ENCODE measurements around the gene KLHL24.
A peak's percentile ranks its signal among the peaks of the same experiment; 100 is the strongest.
"Not testable (repeated sequence)": the region's sequence is repeated elsewhere in the genome, so short reads cannot be mapped to it uniquely, and the experiment has no call there.

The KLHL24 gene

DNA sequence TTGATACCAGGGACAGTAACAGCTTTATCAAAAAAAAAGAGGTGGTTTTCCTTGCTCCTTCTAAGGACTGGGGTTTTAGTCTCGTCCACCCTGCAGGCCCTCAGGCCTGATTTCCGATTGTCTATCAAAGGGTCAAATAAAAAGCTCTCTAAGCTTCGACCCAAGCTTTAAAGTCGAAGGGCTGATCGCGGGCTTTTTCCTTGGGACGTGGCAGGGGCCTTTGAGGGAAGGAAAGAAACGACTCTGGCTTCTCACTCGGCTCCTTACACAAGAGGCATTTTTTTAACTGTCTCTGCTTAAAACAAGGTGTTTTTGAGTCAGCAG lies 354 bp upstream of the KLHL24 start:
- H3K27ac ChIP-seq (ENCODE audit: insufficient read depth in 1 of 2, low read depth in 1 of 2, low read length in 2 of 2, poor library complexity in 1 of 2, severe bottlenecking in 2 of 2), result peak overlapping the region; percentile 88 to 93
- H3K27me3 ChIP-seq (replicated peaks in 2 of 5; ENCODE audit: control insufficient read depth in 4 of 5, insufficient read depth in 5 of 5, low read length in 4 of 5), result no peaks in the 10 kb centered on the region
- no peak for DNase-seq
- H3K4me3 ChIP-seq (ENCODE audit: control insufficient read depth in 1 of 7, extremely low read depth in 1 of 7, insufficient read depth in 4 of 7, low read depth in 2 of 7, low read length in 6 of 7), result peak overlapping the region; percentile 76 to 96 (median 92)
- ChIA-PET CTCF (interaction anchor here (0.7 to 2.7 kb wide), 8 partner anchors 9 to 96 kb away, joined by 3 to 13 read pairs (median 4); no protein-coding TSS in a partner anchor), POLR2A (interaction anchor here (0.7 to 2.5 kb wide), 6 partner anchors 21 to 171 kb away, joined by 3 to 10 read pairs (median 4); partner anchors contain the start of gene KLHL6)
- no peaks in the 10 kb centered on the region for H3K36me3 ChIP-seq (ENCODE audit: control insufficient read depth in 4 of 4, insufficient read depth in 4 of 4, low read length in 3 of 4)
- H3K4me1 ChIP-seq (ENCODE audit: control extremely low read depth in 1 of 4, control insufficient read depth in 4 of 4, insufficient read depth in 4 of 4, low read length in 3 of 4), result peaks cover 15 to 23% (median 20%) of the 10 kb centered on the region in 4 experiments
- H3K9me3 ChIP-seq (ENCODE audit: control extremely low read depth in 1 of 5, control insufficient read depth in 4 of 5, insufficient read depth in 2 of 5, low read depth in 1 of 5, low read length in 4 of 5), result no peaks in the 10 kb centered on the region
- 0% methylated on average over 7 of the region's 9 CpGs for WGBS (ENCODE audit: insufficient coverage)

DNA sequence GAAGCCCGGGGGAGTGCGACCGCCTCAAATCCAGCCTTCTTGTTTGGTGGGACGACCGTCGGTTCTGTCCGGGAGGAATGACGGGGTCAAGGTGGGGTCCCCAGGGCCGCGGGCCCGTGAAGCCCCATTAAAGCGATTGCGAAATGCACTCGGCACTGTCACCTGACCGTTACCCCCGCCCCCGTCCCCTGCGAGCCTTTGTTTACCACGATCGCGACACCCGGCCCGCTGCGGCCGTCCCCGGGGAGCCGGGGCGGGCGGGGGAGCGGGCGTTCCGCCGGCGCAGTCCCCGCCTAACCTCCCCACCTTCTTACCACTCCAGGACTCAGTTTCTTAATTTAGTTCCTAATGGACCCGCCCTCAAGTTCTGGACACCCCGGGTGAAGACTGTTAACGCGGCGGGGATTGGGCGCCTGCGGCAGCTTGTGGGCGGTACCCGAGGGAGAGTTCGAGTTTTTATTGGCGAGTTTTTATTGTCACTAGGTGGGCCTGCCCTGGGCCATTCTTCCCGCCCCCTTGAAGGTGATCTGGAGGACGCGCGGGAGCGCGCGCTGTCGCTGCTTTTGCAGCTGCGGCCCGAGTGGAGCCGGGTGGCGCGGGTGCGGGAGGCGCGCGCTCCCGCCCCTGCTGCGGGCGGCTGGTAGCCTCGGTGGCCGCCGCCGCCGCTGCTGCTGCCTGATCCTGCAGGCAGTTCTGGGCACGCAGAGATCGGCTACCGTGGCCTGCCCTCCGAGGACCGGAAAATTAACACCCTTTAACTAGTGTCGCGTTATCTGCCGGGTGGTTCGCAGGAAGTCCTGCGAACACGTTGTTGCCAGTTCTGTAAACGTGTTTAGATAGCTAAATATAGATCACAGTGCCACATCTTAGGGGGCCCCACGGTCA lies 1.0 kb downstream of the KLHL24 start:
- POLR2A ChIA-PET, result interaction anchor here (0.7 to 2.5 kb wide), 4 partner anchors 33 to 84 kb away, joined by 3 to 10 read pairs (median 3); partner anchors contain the start of gene KLHL6
- 0% methylated on average over 62 of the region's 84 CpGs for WGBS (ENCODE audit: insufficient coverage)

DNA sequence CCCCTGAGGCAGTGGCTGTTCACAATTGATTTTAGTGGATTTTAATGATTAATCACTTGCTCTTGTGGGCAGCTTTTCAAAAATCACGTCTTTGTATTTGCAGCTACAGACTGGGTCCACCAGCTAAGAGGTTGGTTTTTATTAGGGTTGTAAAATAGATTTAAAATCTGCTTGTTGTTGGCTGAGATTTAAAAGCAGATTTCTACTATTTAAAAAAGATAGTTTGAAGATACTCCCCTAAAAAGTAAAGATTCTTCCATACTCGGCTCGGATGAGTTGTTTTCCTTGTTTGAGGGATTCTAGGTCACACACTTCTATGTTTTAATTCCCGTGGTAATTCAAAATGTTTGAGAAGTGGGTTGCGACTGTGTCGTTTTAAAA lies 1.7 kb downstream of the KLHL24 start:
- peaks cover 15 to 23% (median 20%) of the 10 kb centered on the region in 4 experiments for H3K4me1 ChIP-seq (ENCODE audit: control extremely low read depth in 1 of 4, control insufficient read depth in 4 of 4, insufficient read depth in 4 of 4, low read length in 3 of 4)
- CTCF ChIA-PET, result interaction anchor here (0.9 to 2.7 kb wide), 6 partner anchors 9 to 164 kb away, joined by 3 to 13 read pairs (median 4); no protein-coding TSS in a partner anchor
- H3K9me3 ChIP-seq (ENCODE audit: control extremely low read depth in 1 of 5, control insufficient read depth in 4 of 5, insufficient read depth in 2 of 5, low read depth in 1 of 5, low read length in 4 of 5), result no peaks in the 10 kb centered on the region
- H3K4me3 ChIP-seq (ENCODE audit: control insufficient read depth in 1 of 7, extremely low read depth in 1 of 7, insufficient read depth in 4 of 7, low read depth in 2 of 7, low read length in 6 of 7), result peak overlapping the region; percentile 76 to 96 (median 92)
- POLR2A ChIA-PET, result interaction anchor here (1.1 to 2.5 kb wide), 2 partner anchors 59 to 81 kb away, joined by 3 to 10 read pairs; partner anchors contain the start of gene KLHL6
- WGBS (ENCODE audit: insufficient coverage), result 0% methylated on average over 1 of the region's 6 CpGs
- peak overlapping the region; percentile 25 to 93 for H3K27ac ChIP-seq (ENCODE audit: insufficient read depth in 1 of 2, low read depth in 1 of 2, low read length in 2 of 2, poor library complexity in 1 of 2, severe bottlenecking in 2 of 2)
- no peak for DNase-seq
- H3K36me3 ChIP-seq (ENCODE audit: control insufficient read depth in 4 of 4, insufficient read depth in 4 of 4, low read length in 3 of 4), result no peaks in the 10 kb centered on the region
- no peaks in the 10 kb centered on the region for H3K27me3 ChIP-seq (replicated peaks in 2 of 5; ENCODE audit: control insufficient read depth in 4 of 5, insufficient read depth in 5 of 5, low read length in 4 of 5)

More for the DNA sequence above, 1.0 kb downstream of the KLHL24 start:
- Histone ChIP-seq H3K9me3 (ENCODE audit: control extremely low read depth in 1 of 5, control insufficient read depth in 4 of 5, insufficient read depth in 2 of 5, low read depth in 1 of 5, low read length in 4 of 5) (no peaks in the 10 kb centered on the region), H3K27me3 (replicated peaks in 2 of 5; ENCODE audit: control insufficient read depth in 4 of 5, insufficient read depth in 5 of 5, low read length in 4 of 5) (no peaks in the 10 kb centered on the region), H3K4me1 (ENCODE audit: control extremely low read depth in 1 of 4, control insufficient read depth in 4 of 4, insufficient read depth in 4 of 4, low read length in 3 of 4) (peaks cover 15 to 23% (median 20%) of the 10 kb centered on the region in 4 experiments), H3K4me3 (ENCODE audit: control insufficient read depth in 1 of 7, extremely low read depth in 1 of 7, insufficient read depth in 4 of 7, low read depth in 2 of 7, low read length in 6 of 7) (peak overlapping the region; percentile 76 to 96 (median 92)), H3K36me3 (ENCODE audit: control insufficient read depth in 4 of 4, insufficient read depth in 4 of 4, low read length in 3 of 4) (no peaks in the 10 kb centered on the region), H3K27ac (ENCODE audit: insufficient read depth in 1 of 2, low read depth in 1 of 2, low read length in 2 of 2, poor library complexity in 1 of 2, severe bottlenecking in 2 of 2) (peak overlapping the region; percentile 88 to 93)
- DNase-seq, result peak; percentile 95 to 98 (median 98)
- CTCF ChIA-PET, result interaction anchor here (0.9 to 2.7 kb wide), 6 partner anchors 9 to 131 kb away, joined by 3 to 13 read pairs (median 4); no protein-coding TSS in a partner anchor

DNA sequence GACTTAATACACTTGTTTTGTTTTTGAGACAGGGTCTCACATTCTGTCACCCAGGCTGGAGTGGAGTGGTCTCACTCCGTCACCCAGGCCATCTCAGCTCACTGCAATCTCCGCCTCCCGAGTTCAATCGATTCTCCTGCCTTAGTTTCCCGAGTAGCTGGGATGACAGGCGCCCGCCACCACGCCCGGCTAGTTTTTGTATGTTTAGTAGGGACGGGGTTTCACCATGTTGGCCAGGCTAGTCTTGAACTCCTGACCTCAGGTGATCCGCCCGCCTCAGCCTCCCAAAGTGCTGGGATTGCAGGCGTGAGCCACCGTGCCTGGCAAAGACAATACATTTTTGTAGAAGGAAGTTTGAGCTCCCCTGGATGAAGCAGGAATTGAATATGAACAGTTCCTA lies 2.2 kb downstream of the KLHL24 start:
- CTCF ChIA-PET, result interaction anchor here (0.9 to 2.7 kb wide), 7 partner anchors 8 to 164 kb away, joined by 3 to 13 read pairs (median 4); no protein-coding TSS in a partner anchor
- WGBS (ENCODE audit: insufficient coverage), result 99% methylated on average over 10 of the region's 14 CpGs
- peaks cover 15 to 23% (median 20%) of the 10 kb centered on the region in 4 experiments for H3K4me1 ChIP-seq (ENCODE audit: control extremely low read depth in 1 of 4, control insufficient read depth in 4 of 4, insufficient read depth in 4 of 4, low read length in 3 of 4)
- H3K27ac ChIP-seq (ENCODE audit: insufficient read depth in 1 of 2, low read depth in 1 of 2, low read length in 2 of 2, poor library complexity in 1 of 2, severe bottlenecking in 2 of 2), result peak overlapping the region in 1 of 2 experiments; percentile 93
- H3K9me3 ChIP-seq (ENCODE audit: control extremely low read depth in 1 of 5, control insufficient read depth in 4 of 5, insufficient read depth in 2 of 5, low read depth in 1 of 5, low read length in 4 of 5); H3K27me3 ChIP-seq (replicated peaks in 2 of 5; ENCODE audit: control insufficient read depth in 4 of 5, insufficient read depth in 5 of 5, low read length in 4 of 5); H3K36me3 ChIP-seq (ENCODE audit: control insufficient read depth in 4 of 4, insufficient read depth in 4 of 4, low read length in 3 of 4); POLR2A ChIA-PET; DNase-seq: not testable (repeated sequence)
- peak overlapping the region in 4 of 7 experiments; percentile 32 to 95 (median 93) for H3K4me3 ChIP-seq (ENCODE audit: control insufficient read depth in 1 of 7, extremely low read depth in 1 of 7, insufficient read depth in 4 of 7, low read depth in 2 of 7, low read length in 6 of 7)

DNA sequence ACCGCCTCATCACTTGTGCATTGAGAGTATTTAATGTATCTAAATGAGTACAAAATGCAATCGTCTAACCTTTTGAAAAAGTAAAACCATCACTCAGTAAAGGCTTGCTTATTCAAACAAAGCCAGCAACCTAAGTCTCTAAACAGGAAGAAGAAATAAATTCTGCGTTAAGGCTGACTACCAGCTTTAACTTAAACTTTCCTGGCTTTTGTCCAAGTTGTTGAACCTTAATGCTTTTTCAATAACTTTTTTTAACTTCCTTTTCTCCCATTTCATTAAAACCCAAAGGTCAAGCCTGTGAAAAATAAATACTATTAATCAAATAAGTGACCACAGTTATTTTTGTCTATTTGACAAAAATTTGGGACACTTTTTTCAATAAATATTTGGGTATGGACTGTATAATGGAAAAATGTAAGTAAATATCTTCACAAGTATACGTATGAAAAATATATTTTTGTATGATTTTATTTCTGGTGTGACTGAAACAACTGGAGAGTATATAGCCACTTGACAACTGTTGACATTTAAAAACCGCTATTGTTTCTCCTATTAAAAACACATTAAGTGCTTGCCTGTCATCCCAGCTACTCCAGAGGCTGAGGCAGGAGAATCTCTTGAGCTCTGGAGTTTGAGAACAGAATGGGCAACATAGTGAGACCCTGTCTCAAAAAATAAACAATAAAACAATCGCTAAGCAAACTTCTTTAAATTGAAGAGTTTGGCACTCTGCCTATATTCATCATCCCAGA lies 2.9 kb downstream of the KLHL24 start:
- POLR2A ChIA-PET, result no interaction called here
- peak overlapping the region in 1 of 2 experiments; percentile 93 for H3K27ac ChIP-seq (ENCODE audit: insufficient read depth in 1 of 2, low read depth in 1 of 2, low read length in 2 of 2, poor library complexity in 1 of 2, severe bottlenecking in 2 of 2)
- DNase-seq, result peak; percentile 18 to 62 (median 59)

DNA sequence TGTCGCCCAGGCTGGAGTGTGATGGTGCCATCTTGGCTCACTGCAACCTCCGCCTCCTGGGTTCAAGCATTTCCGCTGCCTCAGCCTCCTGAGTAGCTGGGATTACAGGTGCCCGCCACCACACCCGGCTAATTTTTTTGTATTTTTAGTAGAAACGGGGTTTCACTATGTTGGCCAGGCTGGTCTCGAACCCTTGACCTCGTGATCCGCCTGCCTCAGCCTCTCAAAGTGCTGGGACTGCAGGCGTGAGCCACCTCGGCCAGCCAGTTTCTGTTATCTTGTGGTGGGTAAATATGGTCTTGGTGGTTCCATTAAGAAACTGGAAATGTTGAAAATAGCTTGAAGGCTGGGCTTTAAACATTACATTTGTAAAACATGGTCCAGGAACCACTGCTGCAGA lies 5.2 kb downstream of the KLHL24 start:
- peaks cover 15 to 18% (median 17%) of the 10 kb centered on the region in 4 experiments for H3K4me1 ChIP-seq (ENCODE audit: control extremely low read depth in 1 of 4, control insufficient read depth in 4 of 4, insufficient read depth in 4 of 4, low read length in 3 of 4)
- DNase-seq; H3K27ac ChIP-seq (ENCODE audit: insufficient read depth in 1 of 2, low read depth in 1 of 2, low read length in 2 of 2, poor library complexity in 1 of 2, severe bottlenecking in 2 of 2); POLR2A ChIA-PET; H3K9me3 ChIP-seq (ENCODE audit: control extremely low read depth in 1 of 5, control insufficient read depth in 4 of 5, insufficient read depth in 2 of 5, low read depth in 1 of 5, low read length in 4 of 5); H3K4me3 ChIP-seq (ENCODE audit: control insufficient read depth in 1 of 7, extremely low read depth in 1 of 7, insufficient read depth in 4 of 7, low read depth in 2 of 7, low read length in 6 of 7); H3K27me3 ChIP-seq (replicated peaks in 2 of 5; ENCODE audit: control insufficient read depth in 4 of 5, insufficient read depth in 5 of 5, low read length in 4 of 5): not testable (repeated sequence)
- CTCF ChIA-PET, result interaction anchor here (0.6 to 0.9 kb wide), 3 partner anchors 10 to 99 kb away, joined by 3 to 5 read pairs (median 3); no protein-coding TSS in a partner anchor
- WGBS (ENCODE audit: insufficient coverage), result 100% methylated on average over 5 of the region's 11 CpGs
- peaks cover 4 to 18% (median 6%) of the 10 kb centered on the region in 4 experiments for H3K36me3 ChIP-seq (ENCODE audit: control insufficient read depth in 4 of 4, insufficient read depth in 4 of 4, low read length in 3 of 4)

More for the DNA sequence above, 2.9 kb downstream of the KLHL24 start:
- H3K4me1 ChIP-seq (ENCODE audit: control extremely low read depth in 1 of 4, control insufficient read depth in 4 of 4, insufficient read depth in 4 of 4, low read length in 3 of 4), result peaks cover 15 to 23% (median 20%) of the 10 kb centered on the region in 4 experiments
- H3K27me3 ChIP-seq (replicated peaks in 2 of 5; ENCODE audit: control insufficient read depth in 4 of 5, insufficient read depth in 5 of 5, low read length in 4 of 5), result no peaks in the 10 kb centered on the region
- no peaks in the 10 kb centered on the region for H3K9me3 ChIP-seq (ENCODE audit: control extremely low read depth in 1 of 5, control insufficient read depth in 4 of 5, insufficient read depth in 2 of 5, low read depth in 1 of 5, low read length in 4 of 5)
- WGBS (ENCODE audit: insufficient coverage), result 17% methylated on average over 1 of the region's 6 CpGs
- peak overlapping the region in 2 of 7 experiments; percentile 4 to 95 for H3K4me3 ChIP-seq (ENCODE audit: control insufficient read depth in 1 of 7, extremely low read depth in 1 of 7, insufficient read depth in 4 of 7, low read depth in 2 of 7, low read length in 6 of 7)
- CTCF ChIA-PET, result interaction anchor here (1.2 kb wide), 1 partner anchor 158 kb away, joined by 3 read pairs; no protein-coding TSS in a partner anchor
- H3K36me3 ChIP-seq (ENCODE audit: control insufficient read depth in 4 of 4, insufficient read depth in 4 of 4, low read length in 3 of 4), result no peaks in the 10 kb centered on the region

All from common myeloid progenitor, CD34-positive (primary cell).